ENCODE data around the gene KCNQ4. TPM values are rescaled to one million over a fixed set of nuclear protein-coding genes. Genes with fewer than 3 reads are reported as not detected.

The KCNQ4 gene
- total and polyA plus RNA-seq, 2 of the 4 experiments (the other 2 are of a cell fraction), result 0.07 TPM; not detected in 1

GRCh38 chr1:40856116-40856515 is 72.5 kb downstream of the KCNQ4 start:
- H2AK5ac ChIP-seq (ENCODE audit: low read depth, low read length), result no peak overlapping the region
- ATAC-seq (ENCODE audit: low read depth), result no peak
- H3K4me2 ChIP-seq (ENCODE audit: low read depth, low read length), result no peak overlapping the region
- no peak overlapping the region for H3K56ac ChIP-seq (ENCODE audit: extremely low read depth, insufficient read depth, low read length)
- H3K4ac ChIP-seq (ENCODE audit: low read depth, low read length), result no peak overlapping the region
- H2BK120ac ChIP-seq (ENCODE audit: low read depth, low read length), result no peak overlapping the region
- no TSS peak for BruUV-seq (replicated peaks)
- no peak overlapping the region for H3K18ac ChIP-seq (ENCODE audit: low read depth, low read length)
- CTCF ChIA-PET, result interaction anchor here (0.7 to 1.6 kb wide), 3 partner anchors 81 to 97 kb away, joined by 3 to 5 read pairs (median 5); no protein-coding TSS in a partner anchor
- no peak overlapping the region for H2AFZ ChIP-seq (replicated peaks; ENCODE audit: low read length, poor library complexity)
- H3K79me1 ChIP-seq (ENCODE audit: low read depth in 1 of 2, low read length in 2 of 2), result no peaks in the 10 kb centered on the region
- H3K14ac ChIP-seq (replicated peaks; ENCODE audit: low read depth, low read length), result no peak overlapping the region
- H3K27me3 ChIP-seq (ENCODE audit: control insufficient read depth, insufficient read depth, low read length), result peaks cover 18% of the 10 kb centered on the region; the same call in 1 of the 2 replicates
- H3K9me1 ChIP-seq (ENCODE audit: insufficient read depth, low read length), result no peaks in the 10 kb centered on the region
- no peak overlapping the region for H4K8ac ChIP-seq (ENCODE audit: low read depth in 2 of 2, low read length in 2 of 2)
- no peaks in the 10 kb centered on the region for H4K20me1 ChIP-seq (ENCODE audit: insufficient read depth, low read length)
- in situ Hi-C loops (cut with MboI; ENCODE audit: low sequenced_read_pairs), result no loop called here
- H3K9ac ChIP-seq (ENCODE audit: low read depth, low read length), result no peak overlapping the region
- TF ChIP-seq, protein P1, sequence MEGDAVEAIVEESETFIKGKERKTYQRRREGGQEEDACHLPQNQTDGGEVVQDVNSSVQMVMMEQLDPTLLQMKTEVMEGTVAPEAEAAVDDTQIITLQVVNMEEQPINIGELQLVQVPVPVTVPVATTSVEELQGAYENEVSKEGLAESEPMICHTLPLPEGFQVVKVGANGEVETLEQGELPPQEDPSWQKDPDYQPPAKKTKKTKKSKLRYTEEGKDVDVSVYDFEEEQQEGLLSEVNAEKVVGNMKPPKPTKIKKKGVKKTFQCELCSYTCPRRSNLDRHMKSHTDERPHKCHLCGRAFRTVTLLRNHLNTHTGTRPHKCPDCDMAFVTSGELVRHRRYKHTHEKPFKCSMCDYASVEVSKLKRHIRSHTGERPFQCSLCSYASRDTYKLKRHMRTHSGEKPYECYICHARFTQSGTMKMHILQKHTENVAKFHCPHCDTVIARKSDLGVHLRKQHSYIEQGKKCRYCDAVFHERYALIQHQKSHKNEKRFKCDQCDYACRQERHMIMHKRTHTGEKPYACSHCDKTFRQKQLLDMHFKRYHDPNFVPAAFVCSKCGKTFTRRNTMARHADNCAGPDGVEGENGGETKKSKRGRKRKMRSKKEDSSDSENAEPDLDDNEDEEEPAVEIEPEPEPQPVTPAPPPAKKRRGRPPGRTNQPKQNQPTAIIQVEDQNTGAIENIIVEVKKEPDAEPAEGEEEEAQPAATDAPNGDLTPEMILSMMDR (conservative IDR thresholded peaks at IDR 0.05; ENCODE audit: low read depth, low read length), result no peak
- TF ChIP-seq ELK1 (IDR thresholded peaks at IDR 0.05; ENCODE audit: borderline replicate concordance, low read depth, low read length), result no peak
- no peak for TF ChIP-seq RCOR1 (IDR thresholded peaks at IDR 0.05; ENCODE audit: insufficient replicate concordance, low read length)
- TF ChIP-seq RFX5 (IDR thresholded peaks at IDR 0.05; ENCODE audit: low read depth, low read length), result no peak
- no peak for TF ChIP-seq CHD1 (IDR thresholded peaks at IDR 0.05; ENCODE audit: low read depth, low read length)
- TF ChIP-seq RAD21 (IDR thresholded peaks at IDR 0.05; ENCODE audit: low read length), result no peak
- TF ChIP-seq NFE2L2 (IDR thresholded peaks at IDR 0.05; ENCODE audit: low read depth, low read length), result no peak
- no peak overlapping the region for H4K91ac ChIP-seq (ENCODE audit: insufficient read depth, low read depth, low read length)
- no peak overlapping the region for H4K5ac ChIP-seq (ENCODE audit: low read depth, low read length)
- 0 out of 2 replicates have a peak, but pooled peaks cover 2% of the 10 kb centered on the region for H3K4me1 ChIP-seq (ENCODE audit: control insufficient read depth, insufficient read depth, low read length)
- no peak overlapping the region for H3K27ac ChIP-seq (ENCODE audit: insufficient read depth, low read length)
- no peak overlapping the region for H2BK5ac ChIP-seq (ENCODE audit: low read depth, low read length, poor library complexity, severe bottlenecking)
- H2AK9ac ChIP-seq (replicated peaks; ENCODE audit: low read depth, low read length, poor library complexity), result no peak overlapping the region
- POLR2A ChIA-PET (ENCODE audit: unreplicated experiment), result no interaction called here
- H2BK15ac ChIP-seq (ENCODE audit: low read depth, low read length), result no peak overlapping the region
- H3K4me3 ChIP-seq (ENCODE audit: insufficient read depth, low read depth, low read length), result no peak overlapping the region
- no peak for DNase-seq
- H2BK20ac ChIP-seq (ENCODE audit: low read depth, low read length), result no peak overlapping the region
- H3K36me3 ChIP-seq (ENCODE audit: control insufficient read depth, insufficient read depth, low read length), result no peaks in the 10 kb centered on the region
- no peaks in the 10 kb centered on the region for H3K9me3 ChIP-seq (ENCODE audit: control insufficient read depth, insufficient read depth, low read length)
- dilution Hi-C loops (cut with HindIII; ENCODE audit: low sequenced_read_pairs, unreplicated experiment), result no loop called here
- intact Hi-C loops (cut with micrococcal nuclease), result no loop called here
- no peak overlapping the region for H3K23ac ChIP-seq (ENCODE audit: low read depth, low read length)
- WGBS, 2 experiments (ENCODE audit: extremely low coverage in 2 of 2, insufficient read length in 1 of 2), result 62% methylated on average over 2 of the region's 3 CpGs; no CpG with 5 or more reads in 1 of the 2 experiments

Measured in IMR-90 (cell line).